ENCODE data around the gene FER. TPM values are rescaled to one million over a fixed set of nuclear protein-coding genes. Genes with fewer than 3 reads are reported as not detected.
"Not testable (repeated sequence)": the region's sequence is repeated elsewhere in the genome, so short reads cannot be mapped to it uniquely, and the experiment has no call there.

The FER gene
- 16.7 and 21.1 TPM in 2 replicates for total RNA-seq

- no peak for DNase-seq (ENCODE audit: extremely low read depth, low read depth, low spot score)
Observed at GRCh38 chr5:108747774-108748400, at the start of gene FER. Gene FER (plus strand): TSS chr5:108747897. CDS start chr5:108798183, 50,286 bp downstream.

GRCh38 chr5:108700388-108700787 lies 47.3 kb upstream of the FER start:
- not testable (repeated sequence) for DNase-seq (ENCODE audit: extremely low read depth, low read depth, low spot score)

- no peak for DNase-seq (ENCODE audit: extremely low read depth, low read depth, low spot score)
Observed at GRCh38 chr5:108700930-108701329, 46.8 kb upstream of the FER start.

- no peak for DNase-seq (ENCODE audit: extremely low read depth, low read depth, low spot score)
Observed at GRCh38 chr5:108702546-108702945, 45.2 kb upstream of the FER start.

- no peak for DNase-seq (ENCODE audit: extremely low read depth, low read depth, low spot score)
Observed at GRCh38 chr5:108703313-108703712, 44.4 kb upstream of the FER start.

GRCh38 chr5:108707141-108707540 lies 40.6 kb upstream of the FER start:
- no peak for DNase-seq (ENCODE audit: extremely low read depth, low read depth, low spot score)

- DNase-seq (ENCODE audit: extremely low read depth, low read depth, low spot score), result no peak
Observed at GRCh38 chr5:108711898-108712297, 35.8 kb upstream of the FER start.

- DNase-seq (ENCODE audit: extremely low read depth, low read depth, low spot score), result no peak
Observed at GRCh38 chr5:108715408-108715807, 32.3 kb upstream of the FER start.

- no peak for DNase-seq (ENCODE audit: extremely low read depth, low read depth, low spot score)
Observed at GRCh38 chr5:108720391-108720790, 27.3 kb upstream of the FER start.

GRCh38 chr5:108726446-108727235 lies 21.1 kb upstream of the FER start:
- DNase-seq (ENCODE audit: extremely low read depth, low read depth, low spot score), result no peak

GRCh38 chr5:108727236-108727650 lies 20.5 kb upstream of the FER start:
- DNase-seq (ENCODE audit: extremely low read depth, low read depth, low spot score), result no peak

GRCh38 chr5:108727651-108728565 lies 19.8 kb upstream of the FER start:
- DNase-seq (ENCODE audit: extremely low read depth, low read depth, low spot score), result no peak

- DNase-seq (ENCODE audit: extremely low read depth, low read depth, low spot score), result no peak
Observed at GRCh38 chr5:108728566-108729241, 19.0 kb upstream of the FER start.

- DNase-seq (ENCODE audit: extremely low read depth, low read depth, low spot score), result no peak
Observed at GRCh38 chr5:108729242-108729615, 18.5 kb upstream of the FER start.

GRCh38 chr5:108730617-108731340 lies 16.9 kb upstream of the FER start:
- no peak for DNase-seq (ENCODE audit: extremely low read depth, low read depth, low spot score)

- DNase-seq (ENCODE audit: extremely low read depth, low read depth, low spot score), result no peak
Observed at GRCh38 chr5:108735790-108736189, 11.9 kb upstream of the FER start.

- DNase-seq (ENCODE audit: extremely low read depth, low read depth, low spot score), result no peak
Observed at GRCh38 chr5:108736855-108737254, 10.8 kb upstream of the FER start.

- DNase-seq (ENCODE audit: extremely low read depth, low read depth, low spot score), result no peak
Observed at GRCh38 chr5:108739376-108739775, 8.3 kb upstream of the FER start.

- DNase-seq (ENCODE audit: extremely low read depth, low read depth, low spot score), result no peak
Observed at GRCh38 chr5:108739906-108740305, 7.8 kb upstream of the FER start.

GRCh38 chr5:108743319-108743718 lies 4.4 kb upstream of the FER start:
- no peak for DNase-seq (ENCODE audit: extremely low read depth, low read depth, low spot score)

Data from glomerular endothelial cell (primary cell).